HepG2 (cell line): ENCODE measurements around the gene ANKRD52. TPM values are rescaled to one million over a fixed set of nuclear protein-coding genes. Genes with fewer than 3 reads are reported as not detected.
A peak's percentile ranks its signal among the peaks of the same experiment; 100 is the strongest.

Source experiments
- AGO2 ChIP-seq: fragments of 200-400 bp; formaldehyde crosslinking; optimal IDR thresholded peaks from 2 replicates; pipeline ENCODE3; 2017; ENCODE audit warnings: mild to moderate bottlenecking, low read depth, low read length, moderate library complexity
- BORCS8-MEF2B ChIP-seq: sonication (generic); formaldehyde crosslinking; IDR thresholded peaks from 2 replicates; pipeline ENCODE4 v1.8.0; 2022; ENCODE audit warnings: mild to moderate bottlenecking, missing genetic modification reagents
- BRD4 ChIP-seq: sonication (generic); formaldehyde crosslinking; IDR thresholded peaks from 2 replicates; pipeline ENCODE4 v1.4.0; 2020; ENCODE audit warnings: missing genetic modification reagents
- HNF1A ChIP-seq, 2 experiments: sonication (generic) in 1 of 2; formaldehyde crosslinking in 1 of 2; IDR thresholded peaks; 2 replicates each; pipeline versions ENCODE4 v1.4.0 to v1.6.1; 2016 to 2020; ENCODE audit warnings: borderline replicate concordance in 1 of 2, low read depth in 1 of 2, mild to moderate bottlenecking in 1 of 2, missing genetic modification reagents in 1 of 2
- ISX ChIP-seq: sonication (generic); formaldehyde crosslinking; conservative IDR thresholded peaks from 2 replicates; pipeline ENCODE4 v1.5.0; 2020; ENCODE audit warnings: missing genetic modification reagents
- KDM5A ChIP-seq: fragments of 200-600 bp; sonication (generic); IDR thresholded peaks from 2 replicates; pipeline ENCODE4 v1.7.0; 2018; ENCODE audit warnings: antibody characterized with exemption, mild to moderate bottlenecking, low read length, borderline replicate concordance
- MIXL1 ChIP-seq: IDR thresholded peaks from 2 replicates; pipeline ENCODE4 v1.6.1; 2016
- NFRKB ChIP-seq: fragments of 450-650 bp; IDR thresholded peaks from 2 replicates; pipeline ENCODE4 v1.6.1; 2017
- NPAS2 ChIP-seq: sonication (generic); formaldehyde crosslinking; IDR thresholded peaks from 2 replicates; pipeline ENCODE4 v1.8.0; 2022; ENCODE audit warnings: mild to moderate bottlenecking, missing genetic modification reagents, borderline replicate concordance
- NR2F6 ChIP-seq, 2 experiments: IDR thresholded peaks; 2 replicates each; pipeline ENCODE4 v1.6.1; 2016; ENCODE audit warnings: antibody characterized with exemption in 1 of 2, mild to moderate bottlenecking in 1 of 2
- ZBTB38 ChIP-seq: sonication (generic); formaldehyde crosslinking; IDR thresholded peaks from 2 replicates; pipeline ENCODE4 v1.5.1; 2020; ENCODE audit warnings: mild to moderate bottlenecking, missing genetic modification reagents
- ZNF253 ChIP-seq: sonication (generic); formaldehyde crosslinking; IDR thresholded peaks from 2 replicates; pipeline ENCODE4 v1.8.0; 2022; ENCODE audit warnings: mild to moderate bottlenecking, missing genetic modification reagents, borderline replicate concordance
- ZNF354B ChIP-seq: sonication (generic); formaldehyde crosslinking; IDR thresholded peaks from 2 replicates; pipeline ENCODE4 v1.8.0; 2022; ENCODE audit warnings: mild to moderate bottlenecking, missing genetic modification reagents
- ZNF430 ChIP-seq: sonication (generic); formaldehyde crosslinking; IDR thresholded peaks from 2 replicates; pipeline ENCODE4 v1.9.0; 2021; ENCODE audit warnings: mild to moderate bottlenecking, missing genetic modification reagents
- ZNF501 ChIP-seq: sonication (generic); formaldehyde crosslinking; IDR thresholded peaks from 2 replicates; pipeline ENCODE4 v1.5.1; 2020; ENCODE audit warnings: mild to moderate bottlenecking, moderate library complexity, missing genetic modification reagents
- ZNF563 ChIP-seq: sonication (generic); formaldehyde crosslinking; IDR thresholded peaks from 2 replicates; pipeline ENCODE4 v1.8.0; 2022; ENCODE audit warnings: mild to moderate bottlenecking, moderate library complexity, missing genetic modification reagents
- ZNF652 ChIP-seq: IDR thresholded peaks from 2 replicates; pipeline ENCODE4 v1.6.1; 2016; ENCODE audit warnings: low read depth, borderline replicate concordance
- ZNF766 ChIP-seq: sonication (generic); formaldehyde crosslinking; IDR thresholded peaks from 2 replicates; pipeline ENCODE4 v1.5.0; 2020; ENCODE audit warnings: missing genetic modification reagents, borderline replicate concordance
- polyA plus RNA-seq, 8 experiments: library from polyadenylated mRNA; depleted of rRNA in 3 of 8; stranded (reverse) in 7 of 8; unstranded in 1 of 8; fragments of >200 nt; fragmentation: Illumina TruSeq in 4 of 8; extraction: Trizol in 4 of 8; gene quantifications; 2 replicates each; pipeline versions ENCODE4 v1.2.1 to v1.2.3, GENCODE V29; 2011 to 2016; ENCODE audit warnings: low read depth in 4 of 8, missing spikeins in 1 of 8, mixed read lengths in 1 of 8; ENCODE audit not compliant: insufficient read depth in 1 of 8
- total RNA-seq, 5 experiments: library from RNA; depleted of rRNA; stranded (reverse); fragments of >200 nt; fragmentation: Illumina TruSeq; extraction: Trizol; gene quantifications; 2 replicates each; pipeline ENCODE4 v1.2.3, GENCODE V29; 2016; ENCODE audit warnings: low read depth in 1 of 5
- TF ChIP-seq, protein P1 (sequence below): sonication (generic); formaldehyde crosslinking; IDR thresholded peaks from 2 replicates; pipeline ENCODE4 v1.4.0; 2020; ENCODE audit warnings: mild to moderate bottlenecking, missing genetic modification reagents
- TF ChIP-seq, protein P2 (sequence below), 2 experiments: sonication (generic) in 1 of 2; formaldehyde crosslinking in 1 of 2; IDR thresholded peaks; 2 replicates each; pipeline versions ENCODE4 v1.4.0 to v1.6.1; 2018 to 2020; ENCODE audit warnings: missing genetic modification reagents in 2 of 2, borderline replicate concordance in 1 of 2, low read depth in 1 of 2, mild to moderate bottlenecking in 1 of 2, missing biosample characterization in 1 of 2

ANKRD52 gene
- total and polyA plus RNA-seq, 2 of the 13 experiments (the other 11 are each of a cell fraction or from before 2014, with no cell fraction given), result 7.8 to 9.2 TPM

DNA sequence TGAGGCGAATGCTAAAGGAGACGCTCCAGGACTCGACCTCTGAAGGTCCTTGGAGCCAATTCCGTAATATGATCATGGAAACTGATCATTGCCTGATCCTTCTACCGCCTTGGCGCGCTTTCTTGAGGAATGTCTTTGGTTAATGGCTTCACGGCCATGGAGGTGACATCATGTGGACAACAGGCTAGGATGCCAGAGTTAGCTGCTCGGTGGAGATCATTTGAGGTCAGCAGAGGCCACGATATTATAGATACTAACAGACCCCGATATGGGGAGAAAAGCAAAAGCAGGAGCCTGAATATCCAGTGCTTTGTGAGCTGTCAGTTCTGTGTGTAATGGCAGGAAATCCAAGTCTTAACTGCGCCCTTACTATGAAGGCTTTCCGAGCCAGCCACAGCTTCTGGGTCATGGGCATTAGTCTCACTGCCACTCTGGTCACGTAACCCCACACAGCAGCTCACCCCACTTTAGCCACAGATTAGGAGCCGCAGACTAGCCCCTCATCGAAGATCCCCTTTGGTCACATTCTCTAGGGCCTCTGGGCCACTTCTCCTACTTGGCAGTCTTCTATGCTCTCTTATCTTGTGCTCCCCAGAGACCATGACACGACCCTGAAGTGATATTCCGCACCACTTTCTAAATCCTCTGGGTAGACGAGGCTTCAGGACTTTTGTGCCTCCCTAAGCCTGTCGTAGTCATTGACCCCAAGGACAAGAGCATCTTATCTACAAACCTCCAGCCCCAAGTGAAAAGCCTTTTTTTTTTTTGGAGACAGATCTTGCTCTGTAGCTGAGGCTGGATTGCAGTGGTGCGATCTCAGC lies 42.7 kb upstream of the ANKRD52 start (continued):
- no peak; the same call in 1 of the 2 replicates for TF ChIP-seq ZNF501 (CRISPR knock-in tag)
- TF ChIP-seq ZNF253, result no peak
- TF ChIP-seq ISX, result no peak
- no peak for TF ChIP-seq ZNF563 (CRISPR knock-in tag)
- TF ChIP-seq BRD4 (CRISPR knock-in tag), result 0 out of 2 replicates have a peak, but pooled peaks have one; percentile 24
- TF ChIP-seq NR2F6 (IDR thresholded peaks at IDR 0.05), result no peak; the same call in none of the 2 replicates
- TF ChIP-seq NR2F6 (CRISPR knock-in tag; IDR thresholded peaks at IDR 0.05), result no peak
- no peak; the same call in 1 of the 2 replicates for TF ChIP-seq HNF1A (IDR thresholded peaks at IDR 0.05; ENCODE audit: low read depth)
- no peak for TF ChIP-seq HNF1A (CRISPR knock-in tag; IDR thresholded peaks at IDR 0.05; ENCODE audit: borderline replicate concordance)
- no peak for TF ChIP-seq NPAS2 (CRISPR knock-in tag)
- TF ChIP-seq ZNF652 (CRISPR knock-in tag), result no peak
- TF ChIP-seq, protein P1, sequence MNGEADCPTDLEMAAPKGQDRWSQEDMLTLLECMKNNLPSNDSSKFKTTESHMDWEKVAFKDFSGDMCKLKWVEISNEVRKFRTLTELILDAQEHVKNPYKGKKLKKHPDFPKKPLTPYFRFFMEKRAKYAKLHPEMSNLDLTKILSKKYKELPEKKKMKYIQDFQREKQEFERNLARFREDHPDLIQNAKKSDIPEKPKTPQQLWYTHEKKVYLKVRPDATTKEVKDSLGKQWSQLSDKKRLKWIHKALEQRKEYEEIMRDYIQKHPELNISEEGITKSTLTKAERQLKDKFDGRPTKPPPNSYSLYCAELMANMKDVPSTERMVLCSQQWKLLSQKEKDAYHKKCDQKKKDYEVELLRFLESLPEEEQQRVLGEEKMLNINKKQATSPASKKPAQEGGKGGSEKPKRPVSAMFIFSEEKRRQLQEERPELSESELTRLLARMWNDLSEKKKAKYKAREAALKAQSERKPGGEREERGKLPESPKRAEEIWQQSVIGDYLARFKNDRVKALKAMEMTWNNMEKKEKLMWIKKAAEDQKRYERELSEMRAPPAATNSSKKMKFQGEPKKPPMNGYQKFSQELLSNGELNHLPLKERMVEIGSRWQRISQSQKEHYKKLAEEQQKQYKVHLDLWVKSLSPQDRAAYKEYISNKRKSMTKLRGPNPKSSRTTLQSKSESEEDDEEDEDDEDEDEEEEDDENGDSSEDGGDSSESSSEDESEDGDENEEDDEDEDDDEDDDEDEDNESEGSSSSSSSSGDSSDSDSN (CRISPR knock-in tag), result no peak
- no peak for TF ChIP-seq AGO2
- no peak for TF ChIP-seq ZNF766 (CRISPR knock-in tag)
- TF ChIP-seq ZNF354B (CRISPR knock-in tag), result 0 out of 2 replicates have a peak, but pooled peaks have one; percentile 31
- TF ChIP-seq BORCS8-MEF2B (CRISPR knock-in tag), result 0 out of 2 replicates have a peak, but pooled peaks have one; percentile 30
- TF ChIP-seq, protein P2, sequence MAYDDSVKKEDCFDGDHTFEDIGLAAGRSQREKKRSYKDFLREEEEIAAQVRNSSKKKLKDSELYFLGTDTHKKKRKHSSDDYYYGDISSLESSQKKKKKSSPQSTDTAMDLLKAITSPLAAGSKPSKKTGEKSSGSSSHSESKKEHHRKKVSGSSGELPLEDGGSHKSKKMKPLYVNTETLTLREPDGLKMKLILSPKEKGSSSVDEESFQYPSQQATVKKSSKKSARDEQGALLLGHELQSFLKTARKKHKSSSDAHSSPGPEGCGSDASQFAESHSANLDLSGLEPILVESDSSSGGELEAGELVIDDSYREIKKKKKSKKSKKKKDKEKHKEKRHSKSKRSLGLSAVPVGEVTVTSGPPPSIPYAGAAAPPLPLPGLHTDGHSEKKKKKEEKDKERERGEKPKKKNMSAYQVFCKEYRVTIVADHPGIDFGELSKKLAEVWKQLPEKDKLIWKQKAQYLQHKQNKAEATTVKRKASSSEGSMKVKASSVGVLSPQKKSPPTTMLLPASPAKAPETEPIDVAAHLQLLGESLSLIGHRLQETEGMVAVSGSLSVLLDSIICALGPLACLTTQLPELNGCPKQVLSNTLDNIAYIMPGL (CRISPR knock-in tag; IDR thresholded peaks at IDR 0.05; ENCODE audit: borderline replicate concordance in 1 of 2, low read depth in 1 of 2), result no peak; a peak in 2 of 4 replicates
- peak; percentile 26; the same call in 1 of the 2 replicates for TF ChIP-seq ZBTB38 (CRISPR knock-in tag)
- TF ChIP-seq NFRKB, result no peak
- TF ChIP-seq KDM5A, result peak; percentile 1; the same call in 1 of the 2 replicates
- 0 out of 2 replicates have a peak, but pooled peaks have one; percentile 18 for TF ChIP-seq ZNF430
- TF ChIP-seq MIXL1 (CRISPR knock-in tag), result no peak
